HG02759 (cell line): ENCODE data around the gene CEP350.

Experiments used
- ATAC-seq: cut with Tn5 transposase; IDR thresholded peaks from one replicate; pipeline ENCODE4 v1.9.1; 2021; ENCODE audit warnings: mild to moderate bottlenecking, moderate library complexity; ENCODE audit not compliant: unreplicated experiment

The CEP350 gene

DNA sequence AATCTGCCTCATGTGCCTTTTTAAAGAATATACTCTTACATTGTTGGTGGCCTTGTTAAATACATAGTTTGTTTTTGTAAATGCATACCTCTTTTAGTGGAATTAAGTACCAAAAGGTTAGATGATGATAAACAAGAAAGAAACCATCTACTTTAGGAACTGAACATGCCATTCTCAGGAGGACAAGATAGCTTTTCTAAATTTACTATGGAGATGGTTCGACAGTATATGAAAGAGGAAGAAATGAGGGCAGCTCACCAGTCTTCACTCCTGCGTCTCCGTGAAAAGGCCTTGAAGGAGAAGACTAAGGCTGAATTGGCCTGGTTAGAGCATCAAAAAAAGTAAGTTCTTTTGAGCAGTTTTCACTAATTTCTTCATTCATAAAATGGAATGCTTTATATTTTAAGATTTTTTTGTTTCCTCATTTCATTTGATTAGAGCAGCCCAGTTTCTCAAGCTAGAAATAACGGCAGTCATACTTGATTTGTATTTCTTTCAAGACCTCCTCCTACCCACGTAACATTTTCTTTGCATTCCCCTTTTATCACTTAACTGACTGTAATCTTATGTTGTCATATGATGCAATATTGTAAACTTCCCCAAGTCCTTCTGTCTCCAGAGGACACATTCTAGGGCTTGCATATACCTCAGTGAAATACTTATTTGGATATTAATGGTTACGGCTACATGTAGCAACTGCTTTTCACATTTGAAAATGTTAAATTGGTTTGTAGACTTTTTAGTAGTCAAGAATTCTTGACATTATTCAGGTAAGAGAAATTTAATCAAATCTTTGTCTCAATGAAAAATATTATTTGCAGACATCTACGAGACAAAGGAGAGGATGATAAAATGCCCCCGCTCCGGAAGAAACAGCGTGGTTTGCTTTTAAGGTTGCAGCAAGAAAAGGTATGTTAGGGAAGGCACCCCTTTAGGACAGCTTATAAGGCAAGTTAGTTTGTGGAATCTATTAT lies 99.3 kb downstream of the CEP350 start:
- no peak for ATAC-seq

GRCh38 chr1:180057883-180058396 lies 103.3 kb downstream of the CEP350 start:
- no peak for ATAC-seq

- no peak for ATAC-seq
These were observed 106.4 kb downstream of the CEP350 start for GRCh38 chr1:180061019-180061418.

GRCh38 chr1:180062452-180062971 lies 107.9 kb downstream of the CEP350 start:
- no peak for ATAC-seq

GRCh38 chr1:180065408-180065807 lies 110.8 kb downstream of the CEP350 start:
- no peak for ATAC-seq

DNA sequence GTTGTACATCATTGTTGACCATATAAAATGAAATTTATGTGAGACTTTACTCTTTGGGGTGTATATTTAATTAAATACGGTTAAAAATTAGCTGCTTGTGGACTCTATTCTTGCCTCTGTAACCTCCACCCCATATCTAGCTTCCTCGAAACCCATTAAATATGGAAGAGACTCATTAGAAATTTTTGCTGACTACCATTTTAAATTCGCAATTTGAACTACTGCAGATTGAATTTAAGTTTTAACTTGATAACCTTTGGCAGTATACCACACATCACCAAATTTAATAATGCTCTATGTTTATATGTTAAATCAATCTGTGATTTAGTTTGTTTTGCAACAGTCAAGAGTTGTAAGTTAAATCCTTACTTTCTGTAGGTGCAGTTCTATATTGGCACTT lies 111.5 kb downstream of the CEP350 start:
- no peak for ATAC-seq

GRCh38 chr1:180070286-180070685 lies 115.7 kb downstream of the CEP350 start:
- no peak for ATAC-seq

DNA sequence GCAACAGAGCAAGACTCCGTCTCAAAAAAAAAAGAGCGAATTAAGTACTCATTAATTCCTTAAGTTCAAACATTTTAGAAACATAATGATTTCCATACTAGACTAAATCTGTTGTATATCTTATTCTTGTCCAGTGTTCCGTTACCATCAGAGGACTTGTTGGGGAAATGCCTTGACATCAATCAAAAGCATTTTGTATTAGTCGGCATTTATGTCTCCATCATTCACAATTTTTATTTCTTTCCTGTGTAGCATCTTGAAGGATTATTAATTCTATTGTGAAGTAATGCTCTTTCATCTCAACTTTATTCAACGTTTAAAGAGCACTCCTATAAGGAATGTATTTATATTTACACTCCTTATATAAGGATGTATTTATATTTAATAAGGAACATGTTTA lies 117.1 kb downstream of the CEP350 start:
- no peak for ATAC-seq

DNA sequence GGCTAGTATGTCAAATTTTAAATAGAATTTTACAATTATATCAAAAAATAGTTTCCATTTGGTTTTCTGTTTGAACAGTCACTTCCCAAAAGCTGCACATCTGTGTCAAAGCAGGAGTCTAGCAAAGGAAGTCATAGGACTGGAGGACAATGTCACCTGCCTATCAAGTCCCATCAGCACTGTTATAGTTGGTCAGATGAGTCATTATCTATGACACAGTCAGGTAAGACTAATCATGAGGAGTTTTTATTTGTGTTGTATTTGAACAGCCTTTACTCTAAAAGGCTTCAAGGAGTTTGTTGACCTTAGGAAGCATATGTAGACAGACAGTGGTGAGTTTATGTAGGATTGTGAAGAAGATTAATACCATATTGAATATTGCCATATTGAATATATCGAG lies 125.8 kb downstream of the CEP350 start:
- ATAC-seq = no peak

- no peak for ATAC-seq
These were observed 126.9 kb downstream of the CEP350 start for GRCh38 chr1:180081474-180081873.

DNA sequence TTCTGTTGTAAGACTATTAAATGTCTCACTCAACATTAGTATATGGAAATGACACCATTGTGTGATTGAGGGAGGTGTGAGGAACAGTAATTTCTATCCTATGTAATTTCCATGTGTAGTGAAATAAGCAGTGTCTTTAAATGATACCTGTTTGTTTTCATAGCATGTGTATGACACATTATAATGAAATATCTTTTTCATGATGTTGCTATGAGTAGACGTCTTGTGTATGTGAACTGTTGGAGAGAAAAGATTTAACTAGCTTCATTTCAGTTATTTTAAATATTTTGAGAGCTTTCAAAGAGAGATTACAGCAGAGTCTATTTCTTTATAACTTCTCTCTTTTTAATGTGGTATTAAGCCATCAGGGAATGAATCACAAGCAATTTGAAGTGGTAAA lies 128.6 kb downstream of the CEP350 start:
- no peak for ATAC-seq

DNA sequence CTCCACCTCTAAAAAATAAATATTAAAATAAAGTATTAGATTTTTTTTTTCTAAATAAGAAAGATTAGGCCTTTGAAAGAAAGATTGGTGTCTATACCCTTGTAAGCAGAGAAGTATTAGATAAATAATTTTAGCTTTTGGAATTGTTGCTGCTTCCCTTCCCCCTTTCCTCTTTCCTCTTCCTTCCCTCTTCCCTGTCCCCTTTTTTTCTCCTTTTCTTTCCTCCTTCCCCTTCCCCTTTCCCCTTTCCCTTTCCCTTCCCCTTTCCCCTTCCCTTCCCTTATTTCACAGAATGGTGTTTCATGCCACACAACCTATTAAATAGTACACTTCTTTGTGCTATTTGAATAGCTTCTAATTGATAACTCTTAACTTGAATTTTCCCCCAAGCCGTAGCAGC lies 130.3 kb downstream of the CEP350 start:
- ATAC-seq = no peak

GRCh38 chr1:180085331-180085730 lies 130.7 kb downstream of the CEP350 start:
- no peak for ATAC-seq

DNA sequence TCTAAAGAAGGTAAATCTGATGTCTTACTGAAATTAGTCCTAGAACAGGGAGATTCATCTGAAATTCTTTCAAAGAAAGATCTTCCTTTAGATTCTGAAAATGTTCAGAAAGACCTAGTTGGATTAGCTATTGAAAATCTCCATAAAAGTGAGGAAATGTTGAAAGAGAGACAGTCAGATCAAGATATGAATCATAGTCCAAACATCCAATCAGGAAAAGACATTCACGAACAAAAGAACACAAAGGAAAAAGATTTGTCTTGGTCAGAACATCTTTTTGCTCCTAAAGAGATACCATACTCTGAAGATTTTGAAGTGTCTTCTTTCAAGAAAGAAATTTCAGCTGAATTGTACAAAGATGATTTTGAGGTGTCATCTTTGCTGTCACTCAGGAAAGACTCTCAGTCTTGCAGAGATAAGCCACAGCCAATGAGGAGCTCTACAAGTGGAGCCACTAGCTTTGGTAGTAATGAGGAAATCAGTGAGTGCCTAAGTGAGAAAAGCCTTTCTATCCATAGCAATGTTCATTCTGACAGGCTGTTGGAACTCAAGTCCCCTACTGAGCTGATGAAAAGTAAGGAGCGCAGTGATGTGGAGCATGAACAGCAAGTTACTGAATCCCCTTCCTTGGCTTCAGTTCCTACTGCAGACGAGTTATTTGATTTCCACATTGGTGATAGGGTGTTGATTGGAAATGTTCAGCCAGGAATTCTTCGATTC lies 138.5 kb downstream of the CEP350 start:
- no peak for ATAC-seq

- ATAC-seq = no peak
These were observed 140.2 kb downstream of the CEP350 start for GRCh38 chr1:180094705-180095295.

GRCh38 chr1:180096584-180097325 lies 142.1 kb downstream of the CEP350 start:
- ATAC-seq = no peak

GRCh38 chr1:180097326-180097605 lies 142.7 kb downstream of the CEP350 start:
- no peak for ATAC-seq

GRCh38 chr1:180101411-180101810 lies 146.8 kb downstream of the CEP350 start:
- ATAC-seq = no peak

DNA sequence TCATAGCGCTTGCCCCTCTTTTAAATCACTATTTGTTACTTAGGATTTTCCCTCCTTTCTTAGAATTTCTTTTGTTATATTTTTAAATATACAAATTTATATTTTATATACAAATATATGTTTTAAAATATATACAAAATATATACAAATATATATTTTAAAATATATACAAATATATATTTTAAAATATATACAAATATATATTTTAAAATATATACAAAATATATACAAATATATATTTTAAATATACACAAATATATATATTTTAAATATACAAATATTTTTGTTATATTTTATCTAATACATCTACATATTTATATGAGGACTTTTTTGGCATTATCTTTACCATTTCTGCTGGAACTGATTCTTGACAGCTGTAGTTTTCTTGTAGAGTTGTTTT lies 149.2 kb downstream of the CEP350 start:
- ATAC-seq = no peak

DNA sequence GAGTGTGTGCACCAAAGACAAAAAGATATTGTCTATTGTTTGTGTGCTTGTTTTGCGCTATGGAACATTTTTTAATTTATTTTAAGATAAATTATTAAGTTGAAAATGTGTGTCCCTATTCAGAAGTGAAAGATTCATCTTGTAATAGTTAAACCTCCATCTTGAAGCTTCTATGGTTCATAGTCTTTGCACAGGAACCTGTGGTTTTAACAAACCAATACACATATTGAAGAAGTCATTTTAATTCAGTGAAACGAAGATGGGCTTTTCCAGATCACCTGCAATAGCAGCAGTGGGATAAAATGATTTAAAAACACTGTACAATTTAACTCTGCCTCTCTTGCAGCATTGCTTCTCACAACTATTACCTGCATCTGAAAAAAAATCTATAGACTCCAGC lies 157.5 kb downstream of the CEP350 start:
- ATAC-seq = no peak
